Superior temporal gyrus (tissue), 1 donor: Measurements from ENCODE around the gene RFX7.

Source experiments
- DNase-seq: peaks from one replicate; pipeline ENCODE4 v3.0.0-alpha.2; 2016; ENCODE audit errors: extremely low spot score

The RFX7 gene

DNA sequence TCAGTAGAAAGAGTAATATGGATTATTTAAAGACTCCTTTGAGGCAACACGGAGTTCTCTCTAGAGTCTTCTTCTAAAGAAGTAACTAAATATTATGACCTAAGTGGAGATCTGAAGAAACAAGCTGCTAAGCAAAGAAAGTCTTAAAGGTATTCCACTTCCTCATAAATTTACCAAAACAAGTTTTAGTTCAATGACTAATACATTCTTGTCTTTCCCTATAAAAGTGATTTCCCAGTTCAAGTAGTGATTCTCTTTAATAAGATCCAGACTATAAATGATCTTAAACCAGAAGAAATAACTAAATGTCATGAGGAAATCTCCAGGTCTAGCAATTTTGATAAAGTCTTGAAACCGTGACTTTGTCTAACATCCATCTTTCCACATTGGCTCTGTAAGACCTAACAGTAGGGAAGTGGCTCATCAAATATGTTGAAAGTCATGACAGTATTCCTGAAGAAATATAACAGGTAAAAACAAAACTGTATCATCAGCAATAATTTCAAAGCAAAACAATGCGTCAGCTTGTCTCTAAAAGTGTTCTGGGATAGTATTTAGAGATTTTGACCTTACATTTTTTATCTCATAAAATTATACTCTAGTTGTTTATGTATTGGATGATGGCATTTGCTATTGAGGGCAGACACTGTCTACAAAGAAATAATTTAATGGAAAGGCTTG lies 198.5 kb downstream of the RFX7 start:
- no peak for DNase-seq

DNA sequence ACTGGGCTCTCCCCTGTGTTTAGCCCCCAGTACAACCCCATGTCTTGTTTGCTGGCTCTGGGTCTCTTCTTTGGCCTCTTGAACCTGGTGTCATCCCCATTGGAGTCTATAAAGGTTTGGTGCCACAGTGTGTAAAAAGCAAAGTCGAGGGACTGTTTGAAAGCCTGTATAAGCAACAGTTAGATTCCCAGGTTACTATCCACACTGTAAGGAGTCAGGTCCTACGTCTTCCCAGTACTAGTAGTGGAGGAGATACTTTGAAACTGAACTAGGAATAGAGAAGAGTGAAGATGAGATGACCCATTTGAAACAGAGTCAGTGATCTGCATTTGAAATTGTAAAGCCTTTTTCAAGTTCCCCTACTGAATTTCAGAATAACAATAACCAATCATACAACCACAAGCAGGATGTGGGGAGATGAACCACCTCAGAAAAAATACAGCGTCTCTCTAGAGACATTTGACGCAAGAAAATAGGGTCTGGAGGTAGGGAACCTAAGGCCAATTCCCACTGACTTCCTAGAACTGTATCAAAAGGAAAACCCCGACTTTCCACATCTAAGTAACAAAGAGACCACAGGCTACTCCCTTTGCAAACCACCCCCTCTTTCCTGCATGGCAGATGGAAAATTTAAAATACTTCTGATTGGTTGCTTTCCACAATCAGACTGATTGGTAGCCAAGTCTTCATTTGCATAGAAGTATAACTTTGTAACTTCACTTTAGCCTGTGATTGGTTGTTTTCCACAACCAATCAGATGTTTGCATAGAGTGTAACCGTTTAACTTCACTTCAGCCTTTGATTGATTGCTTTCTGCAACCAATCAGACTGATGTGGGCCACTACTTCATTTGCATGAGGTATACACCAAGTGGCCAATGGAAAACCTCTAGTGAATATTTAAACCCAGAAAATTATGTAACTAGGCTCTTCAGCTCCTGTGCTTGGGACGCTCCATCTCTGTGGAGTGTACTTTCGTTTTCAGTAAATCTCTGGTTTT lies 200.4 kb downstream of the RFX7 start:
- no peak for DNase-seq

DNA sequence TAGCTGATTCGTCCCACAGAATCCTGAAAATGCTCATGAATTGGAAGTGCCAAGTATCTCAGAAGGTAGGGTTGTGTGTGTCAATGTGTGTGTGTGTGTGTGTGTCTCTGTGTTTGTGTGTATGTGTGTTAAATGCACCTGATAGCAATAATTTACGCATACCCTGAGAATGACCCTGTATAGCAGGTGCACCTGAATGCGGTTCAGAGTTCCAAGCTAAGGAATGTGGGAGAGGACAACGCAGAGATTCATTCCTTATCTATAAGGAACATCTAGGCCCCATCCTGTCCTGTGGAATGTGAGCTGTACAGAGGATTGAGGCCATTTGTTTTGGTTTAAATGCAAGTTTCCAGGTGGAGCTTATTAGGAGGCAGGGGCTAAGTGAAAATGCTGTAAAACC lies 201.2 kb downstream of the RFX7 start:
- DNase-seq, result no peak

DNA sequence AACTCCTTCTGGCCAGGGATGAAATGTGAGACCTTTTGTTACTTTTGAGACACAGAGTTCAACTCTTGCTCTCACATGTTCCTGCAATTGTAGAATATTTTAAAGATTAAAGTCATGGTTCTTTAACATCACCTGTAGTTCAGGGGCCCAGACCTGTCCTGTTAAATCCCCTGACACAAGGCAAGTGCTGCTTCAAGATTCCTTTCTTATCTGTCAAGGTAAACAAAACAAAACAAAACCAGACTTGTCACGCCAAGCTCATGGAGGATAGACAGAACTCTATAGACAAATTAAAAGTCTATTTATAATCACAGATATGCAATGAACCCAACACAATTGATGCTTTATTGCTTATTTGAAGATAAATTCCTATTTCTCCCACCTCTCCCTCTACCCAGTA lies 201.6 kb downstream of the RFX7 start:
- no peak for DNase-seq

GRCh38 chr15:56040081-56041035 lies 203.3 kb downstream of the RFX7 start:
- DNase-seq, result no peak

DNA sequence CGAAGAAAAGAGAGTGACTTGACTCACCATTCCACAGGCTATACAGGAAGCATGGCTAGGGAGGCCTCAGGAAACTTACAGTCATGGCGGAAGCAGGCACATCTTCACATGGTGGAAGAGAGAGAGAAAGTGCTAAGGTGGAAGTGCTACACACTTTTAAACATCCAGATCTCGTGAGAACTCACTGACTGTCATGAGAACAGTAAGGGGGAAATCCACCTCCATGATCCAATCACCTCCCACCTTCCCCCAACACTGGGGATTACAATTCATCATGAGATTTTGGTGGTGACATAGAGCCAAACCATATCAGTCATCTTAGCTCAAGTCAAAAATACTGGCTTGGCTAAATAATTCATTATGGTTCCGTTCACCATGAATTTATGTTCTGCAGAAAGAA lies 205.0 kb downstream of the RFX7 start:
- no peak for DNase-seq

DNA sequence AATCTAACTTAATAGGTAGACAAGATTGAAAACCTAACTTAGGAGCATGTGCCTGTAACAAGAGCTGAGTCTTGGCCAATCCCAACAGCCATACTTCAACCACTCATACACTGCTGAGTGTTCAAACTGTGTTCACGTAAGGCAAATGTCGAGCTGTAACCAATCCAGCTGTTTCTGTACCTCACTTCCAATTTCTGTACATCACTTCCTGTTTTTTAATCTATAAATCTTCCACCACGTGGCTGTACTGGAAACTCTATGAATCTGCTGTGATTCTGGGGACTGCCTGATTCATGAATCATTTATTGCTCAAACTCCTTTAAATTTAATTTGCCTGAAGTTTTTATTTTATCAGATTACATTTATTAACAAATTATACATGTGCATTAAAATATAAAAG lies 205.7 kb downstream of the RFX7 start:
- DNase-seq, result no peak
